WI38 (cell line): Measurements from ENCODE around the gene ABCB11.

Experiments used
- H3K4me3 ChIP-seq: 2 replicates; pipeline ENCODE4 v1.5.1; 2011; ENCODE audit warnings: low read depth, mild to moderate bottlenecking, control low read depth, low read length
- TF ChIP-seq, protein P1 (sequence below): IDR thresholded peaks from 2 replicates; pipeline ENCODE4 v1.5.1; 2012; ENCODE audit warnings: low read depth, mild to moderate bottlenecking, control low read depth, low read length

Gene ABCB11

DNA sequence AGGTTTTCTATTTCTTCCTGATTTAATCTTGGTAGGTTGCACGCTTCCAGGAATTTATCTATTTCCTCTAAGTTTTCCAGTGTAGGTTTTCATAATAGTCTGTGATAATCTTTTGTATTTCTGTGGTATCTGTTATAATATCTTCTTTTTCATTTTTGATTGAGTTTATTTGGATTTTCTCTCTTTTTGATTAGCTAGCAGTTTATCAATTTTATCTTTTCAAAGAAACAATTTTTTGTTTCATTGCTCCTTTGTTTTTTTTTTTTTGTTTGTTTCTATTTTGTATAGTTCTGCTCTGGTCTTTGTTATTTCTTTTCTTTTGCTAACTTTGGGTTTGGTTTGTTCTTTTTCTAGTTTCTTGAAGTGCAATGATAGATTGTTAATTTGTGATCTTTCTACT is 78.7 kb downstream of the ABCB11 start:
- H3K4me3 ChIP-seq, result no peak overlapping the region
- TF ChIP-seq, protein P1, sequence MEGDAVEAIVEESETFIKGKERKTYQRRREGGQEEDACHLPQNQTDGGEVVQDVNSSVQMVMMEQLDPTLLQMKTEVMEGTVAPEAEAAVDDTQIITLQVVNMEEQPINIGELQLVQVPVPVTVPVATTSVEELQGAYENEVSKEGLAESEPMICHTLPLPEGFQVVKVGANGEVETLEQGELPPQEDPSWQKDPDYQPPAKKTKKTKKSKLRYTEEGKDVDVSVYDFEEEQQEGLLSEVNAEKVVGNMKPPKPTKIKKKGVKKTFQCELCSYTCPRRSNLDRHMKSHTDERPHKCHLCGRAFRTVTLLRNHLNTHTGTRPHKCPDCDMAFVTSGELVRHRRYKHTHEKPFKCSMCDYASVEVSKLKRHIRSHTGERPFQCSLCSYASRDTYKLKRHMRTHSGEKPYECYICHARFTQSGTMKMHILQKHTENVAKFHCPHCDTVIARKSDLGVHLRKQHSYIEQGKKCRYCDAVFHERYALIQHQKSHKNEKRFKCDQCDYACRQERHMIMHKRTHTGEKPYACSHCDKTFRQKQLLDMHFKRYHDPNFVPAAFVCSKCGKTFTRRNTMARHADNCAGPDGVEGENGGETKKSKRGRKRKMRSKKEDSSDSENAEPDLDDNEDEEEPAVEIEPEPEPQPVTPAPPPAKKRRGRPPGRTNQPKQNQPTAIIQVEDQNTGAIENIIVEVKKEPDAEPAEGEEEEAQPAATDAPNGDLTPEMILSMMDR, result no peak

DNA sequence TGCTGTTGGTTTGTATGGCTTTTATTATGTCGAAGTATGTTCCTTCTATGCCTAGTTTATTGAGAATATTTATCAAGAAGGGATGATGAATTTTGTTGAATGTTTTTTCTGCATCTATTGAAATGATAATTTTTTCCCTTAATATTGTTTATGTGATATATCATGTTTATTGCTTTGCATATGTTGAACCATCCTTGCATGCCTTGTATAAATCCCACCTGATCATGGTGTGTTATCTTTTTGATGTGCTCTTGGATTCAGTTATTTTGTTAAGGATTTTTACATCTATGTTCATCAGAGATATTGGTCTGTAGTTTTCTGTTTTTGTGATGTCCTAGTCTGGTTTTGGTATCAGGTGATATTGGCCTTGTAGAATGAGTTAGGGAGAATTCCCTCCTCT is 79.3 kb downstream of the ABCB11 start:
- no peak overlapping the region for H3K4me3 ChIP-seq
- TF ChIP-seq, protein P1, result no peak

DNA sequence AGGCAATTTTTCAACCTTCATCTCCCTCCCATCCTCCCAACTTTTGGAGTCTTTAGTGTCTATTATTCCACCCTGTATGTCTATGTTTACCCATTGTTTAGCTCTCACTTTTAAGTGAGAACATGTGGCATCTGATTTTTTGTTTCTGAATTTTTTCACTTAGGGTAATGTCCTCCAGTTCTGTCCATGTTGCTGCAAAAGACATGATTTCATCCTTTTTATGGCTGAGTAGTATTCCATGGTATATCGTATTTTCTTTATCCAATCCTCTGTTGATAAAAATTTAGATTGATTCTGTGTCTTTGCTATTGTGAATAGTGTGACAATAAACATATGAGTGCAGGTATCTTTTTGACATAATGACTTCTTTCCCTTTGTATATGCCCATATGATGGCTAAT is 81.8 kb downstream of the ABCB11 start:
- TF ChIP-seq, protein P1, result no peak

DNA sequence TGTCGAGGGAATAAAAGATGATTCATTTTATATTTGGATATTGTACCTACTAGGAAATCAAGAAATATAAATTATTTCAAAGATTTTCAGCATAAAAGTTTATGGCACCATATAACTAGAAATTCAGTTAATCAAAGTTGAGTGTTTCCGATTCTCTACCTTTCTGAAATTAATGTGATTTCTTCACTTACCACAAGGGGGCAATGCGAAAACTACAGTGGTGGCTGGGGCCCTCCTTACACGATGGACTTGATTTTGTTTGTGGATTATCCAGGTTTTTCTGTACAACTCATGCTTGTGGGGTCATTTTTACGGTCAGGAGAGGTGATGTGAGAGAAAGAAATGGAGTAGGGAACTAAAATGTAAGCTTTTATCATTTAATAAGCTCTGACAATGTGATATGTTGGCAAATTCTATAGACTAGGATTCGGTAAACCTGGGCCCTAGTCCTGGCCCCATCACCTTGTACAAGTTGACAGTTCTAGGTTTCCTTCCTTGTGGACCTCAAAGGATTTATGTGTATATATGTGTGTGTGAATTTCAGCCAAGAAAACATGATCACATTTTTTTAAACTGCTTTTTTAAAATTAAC is 82.4 kb downstream of the ABCB11 start:
- TF ChIP-seq, protein P1, result peak; percentile 35; the same call in 1 of the 2 replicates
- H3K4me3 ChIP-seq, result no peak overlapping the region

More for the DNA sequence above, 81.8 kb downstream of the ABCB11 start:
- H3K4me3 ChIP-seq, result no peak overlapping the region

DNA sequence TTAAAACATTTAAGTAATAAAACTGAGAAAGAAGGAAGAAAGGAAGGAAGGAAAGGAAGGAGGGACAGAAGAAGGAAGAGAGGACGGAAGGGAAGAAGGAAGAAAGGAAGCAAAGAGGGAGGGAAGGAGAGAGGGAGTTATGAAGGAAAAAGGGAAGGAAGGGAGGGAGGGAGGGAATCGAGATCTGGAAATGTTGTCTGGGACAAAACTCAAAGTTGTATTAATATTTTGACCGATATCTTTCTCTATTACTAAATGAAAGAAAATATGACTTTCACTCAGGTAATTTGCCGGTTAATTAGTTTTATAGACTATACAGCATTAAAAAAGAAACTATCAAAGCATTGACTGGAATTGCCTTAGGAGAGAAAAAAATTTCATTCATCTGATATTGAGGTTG is 85.6 kb downstream of the ABCB11 start:
- H3K4me3 ChIP-seq, result no peak overlapping the region
- TF ChIP-seq, protein P1, result no peak

DNA sequence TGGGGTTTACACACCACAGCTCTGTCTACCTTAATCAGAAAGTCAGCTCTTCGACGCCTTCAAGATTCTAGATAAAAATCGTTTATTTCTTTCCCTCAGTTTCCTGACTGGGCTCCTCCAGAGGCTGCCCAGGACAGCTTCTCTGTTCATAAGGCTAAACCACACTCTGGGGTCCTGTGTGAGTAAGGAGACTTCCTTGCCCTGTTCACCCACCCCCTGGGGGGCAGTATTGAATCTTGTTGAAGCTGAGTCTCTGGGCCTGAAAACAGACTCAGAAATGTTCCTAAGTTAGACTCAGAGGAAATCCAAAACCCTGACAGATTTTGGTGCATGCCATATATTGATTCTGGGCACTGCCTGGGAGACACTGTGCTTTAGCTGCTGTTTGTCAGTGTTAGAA is 87.1 kb downstream of the ABCB11 start:
- no peak overlapping the region for H3K4me3 ChIP-seq
- TF ChIP-seq, protein P1, result no peak

DNA sequence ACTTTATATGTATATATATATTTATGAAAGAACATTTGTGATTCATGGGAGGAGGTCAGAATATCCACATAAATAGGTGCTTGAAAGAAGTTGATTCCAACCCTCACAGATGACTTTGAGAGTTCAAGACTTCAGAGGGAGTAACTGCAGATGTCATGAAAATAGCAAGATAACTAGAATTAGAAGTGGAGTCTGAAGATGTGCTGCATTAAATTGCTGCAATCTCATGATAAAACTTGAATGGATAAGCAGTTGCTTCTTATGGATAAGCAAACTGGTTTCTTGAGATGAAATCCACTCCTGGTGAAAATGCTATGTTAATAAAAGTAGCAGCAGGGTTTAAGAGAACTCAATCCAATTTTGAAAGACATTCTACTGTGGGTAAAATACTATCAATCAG is 89.8 kb downstream of the ABCB11 start:
- TF ChIP-seq, protein P1, result no peak
- no peak overlapping the region for H3K4me3 ChIP-seq
